Aorta (tissue), 5 donors: ENCODE measurements around the gene CAPN8. TPM values are rescaled to one million over a fixed set of nuclear protein-coding genes. Genes with fewer than 3 reads are reported as not detected.
"Not testable (repeated sequence)": the region's sequence is repeated elsewhere in the genome, so short reads cannot be mapped to it uniquely, and the experiment has no call there.

Experiments
- ATAC-seq: fragments of 200-7000 bp; cut with Tn5 transposase; one replicate; pipeline ENCODE4 v1.9.1; 2022; ENCODE audit warnings: moderate library complexity; ENCODE audit not compliant: low FRiP score
- DNase-seq, 2 donors: peaks; one replicate each; pipeline ENCODE4 v3.0.0-alpha.2; 2020
- H3K27ac ChIP-seq, 2 donors: one replicate each; pipeline ENCODE4 v1.5.1; 2013; ENCODE audit warnings: low read length in 2 of 2, mild to moderate bottlenecking in 2 of 2, moderate library complexity in 2 of 2, control low read depth in 1 of 2, inconsistent platforms in 1 of 2, low read depth in 1 of 2
- H3K27me3 ChIP-seq, 2 donors: one replicate each; pipeline ENCODE4 v1.6.1; 2013; ENCODE audit warnings: control low read depth in 1 of 2, low read length in 1 of 2, mild to moderate bottlenecking in 1 of 2, moderate library complexity in 1 of 2; ENCODE audit not compliant: insufficient read depth in 2 of 2, control insufficient read depth in 1 of 2
- H3K36me3 ChIP-seq, 2 donors: one replicate each; pipeline ENCODE4 v1.6.1; 2013; ENCODE audit warnings: control low read depth in 1 of 2, low read length in 1 of 2, mild to moderate bottlenecking in 1 of 2; ENCODE audit not compliant: insufficient read depth in 2 of 2, control insufficient read depth in 1 of 2
- H3K4me1 ChIP-seq, 2 donors: one replicate each; pipeline ENCODE4 v1.6.1; 2013; ENCODE audit warnings: low read length in 2 of 2, control low read depth in 1 of 2, mild to moderate bottlenecking in 1 of 2, moderate library complexity in 1 of 2; ENCODE audit not compliant: insufficient read depth in 2 of 2, control insufficient read depth in 1 of 2
- H3K4me3 ChIP-seq, 2 donors: one replicate each; pipeline ENCODE4 v1.5.1; 2013; ENCODE audit warnings: low read length in 2 of 2, control low read depth in 1 of 2, mild to moderate bottlenecking in 1 of 2
- H3K9me3 ChIP-seq: one replicate; pipeline ENCODE4 v1.6.1; 2013; ENCODE audit warnings: mild to moderate bottlenecking, low read length; ENCODE audit not compliant: control insufficient read depth
- WGBS, 2 donors: extraction: QIAGEN DNeasy Blood & Tissue Kit; methylation state at CpG; one replicate each; pipeline ENCODE4 v1.1.7; 2013; 5-methylcytosine and 5-hydroxymethylcytosine counted together
- intact Hi-C, 2 donors: fragments of 100-400 bp; cut with DNase I; formaldehyde crosslinking; loops; one replicate each; pipeline versions ENCODE4 v1.14.2 to v1.15.0; 2022
- polyA plus RNA-seq, 2 donors: library from polyadenylated mRNA; stranded (reverse); fragments of 200-250 nt; gene quantifications; one replicate each; pipeline ENCODE4 v1.2.3, GENCODE V29; 2013
- total RNA-seq, 2 donors: library from RNA; stranded (reverse); fragmentation: NEBNext Ultra II Directional; extraction: Animal tissue kit (Norgen Biotek cat#: 25700); gene quantifications; one replicate each; pipeline ENCODE4 v1.2.1, GENCODE V29; 2021
- donor health status: healthy with polysubstance abuse.
- donor health status: Bipolar disorder and iron deficiency.
- donor health status: DM: no; HTN: no; CAD: no.
- donor health status: DM: no; HTN: no; CAD: no.
- donor health status: DM: yes; HTN: yes; CAD: no.

The CAPN8 gene
- total and polyA plus RNA-seq, 4 donors = 0.33 to 2.9 (median 0.45) TPM; not detected in 1

DNA sequence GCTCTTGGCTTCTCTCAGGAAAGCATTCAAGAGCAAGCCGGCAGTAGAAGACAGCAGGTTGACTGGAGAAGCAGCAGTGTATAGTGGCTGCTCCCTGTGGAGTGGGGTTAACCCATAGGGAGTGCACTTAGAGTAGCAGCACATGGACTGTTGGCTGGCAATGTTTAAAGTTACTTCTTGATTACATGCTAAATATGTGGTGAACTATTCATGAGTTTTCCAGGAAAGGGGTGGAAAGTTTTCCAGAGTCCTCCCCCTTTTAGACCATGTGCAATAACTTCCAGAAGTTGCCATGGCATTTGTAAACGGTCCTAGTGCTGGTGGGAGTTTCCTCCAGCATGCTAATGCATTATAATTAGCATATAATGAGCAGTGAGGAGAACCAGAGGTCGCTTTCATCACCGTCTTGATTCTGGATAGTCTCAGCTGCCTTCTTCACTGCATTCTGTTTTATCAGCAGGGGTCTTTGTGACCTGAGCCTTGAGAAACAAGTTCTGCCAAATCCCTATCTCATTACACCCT is 140.5 kb downstream of the CAPN8 start:
- intact Hi-C loops = no loop called here
- H3K4me1 ChIP-seq = no peaks in the 10 kb centered on the region
- ATAC-seq = no peak
- no peaks in the 10 kb centered on the region for H3K36me3 ChIP-seq
- H3K27ac ChIP-seq = no peak overlapping the region
- peaks cover 3% of the 10 kb centered on the region for H3K9me3 ChIP-seq
- DNase-seq = no peak
- WGBS, 2 donors = 68 to 79% methylated on average over 4 of the region's 4 CpGs
- no peak overlapping the region for H3K4me3 ChIP-seq
- H3K27me3 ChIP-seq = no peaks in the 10 kb centered on the region

DNA sequence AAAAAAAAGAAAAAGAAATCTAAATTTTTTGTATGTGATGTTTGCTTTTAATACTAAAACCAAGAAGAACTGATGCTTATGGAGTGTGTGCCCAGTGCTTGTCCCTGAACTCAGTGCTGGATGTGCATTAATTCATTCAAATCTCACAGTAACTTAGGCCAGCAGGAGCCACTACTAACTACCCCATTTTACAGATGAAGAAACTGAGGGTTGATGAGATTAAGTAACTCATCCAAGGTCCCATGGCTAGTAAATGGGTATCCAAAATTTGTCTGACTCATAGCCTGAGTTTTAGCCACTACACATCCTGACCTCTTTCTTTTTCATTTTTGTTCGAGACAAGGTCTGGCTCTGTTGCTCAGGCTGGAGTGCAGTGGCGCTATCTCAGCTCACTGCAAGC is 144.4 kb downstream of the CAPN8 start:
- no peaks in the 10 kb centered on the region for H3K36me3 ChIP-seq
- H3K4me3 ChIP-seq = no peak overlapping the region
- ATAC-seq = no peak
- WGBS, 2 donors = 93 to 95% methylated on average over 2 of the region's 2 CpGs
- H3K27me3 ChIP-seq = no peaks in the 10 kb centered on the region
- H3K4me1 ChIP-seq = no peaks in the 10 kb centered on the region
- no peak overlapping the region for H3K27ac ChIP-seq
- no peaks in the 10 kb centered on the region for H3K9me3 ChIP-seq
- intact Hi-C loops = no loop called here
- no peak for DNase-seq

DNA sequence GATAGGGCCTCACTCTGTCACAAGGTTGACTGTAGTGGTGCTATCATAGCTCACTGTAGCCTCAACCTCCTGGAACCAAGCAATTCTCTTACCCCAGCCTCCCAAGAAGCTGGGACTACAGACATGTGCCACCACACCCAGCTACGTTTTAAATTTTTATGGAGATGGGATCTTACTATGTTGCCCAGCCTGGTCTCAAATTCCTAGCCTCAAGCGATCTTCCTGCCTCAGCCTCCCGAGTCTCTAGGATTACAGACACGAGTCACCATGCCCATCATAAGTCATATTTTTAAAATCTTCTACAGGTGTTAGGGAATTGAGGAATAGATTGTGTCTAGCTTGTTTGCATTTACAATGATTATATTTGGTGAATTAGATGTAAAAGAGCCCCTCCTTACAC is 145.3 kb downstream of the CAPN8 start:
- 87 to 89% methylated on average over 4 of the region's 4 CpGs for WGBS, 2 donors
- no peaks in the 10 kb centered on the region for H3K36me3 ChIP-seq
- no peak overlapping the region for H3K4me3 ChIP-seq
- no peaks in the 10 kb centered on the region for H3K4me1 ChIP-seq
- no peaks in the 10 kb centered on the region for H3K27me3 ChIP-seq
- ATAC-seq = no peak
- DNase-seq = no peak
- intact Hi-C loops = no loop called here
- H3K9me3 ChIP-seq = no peaks in the 10 kb centered on the region
- no peak overlapping the region for H3K27ac ChIP-seq

DNA sequence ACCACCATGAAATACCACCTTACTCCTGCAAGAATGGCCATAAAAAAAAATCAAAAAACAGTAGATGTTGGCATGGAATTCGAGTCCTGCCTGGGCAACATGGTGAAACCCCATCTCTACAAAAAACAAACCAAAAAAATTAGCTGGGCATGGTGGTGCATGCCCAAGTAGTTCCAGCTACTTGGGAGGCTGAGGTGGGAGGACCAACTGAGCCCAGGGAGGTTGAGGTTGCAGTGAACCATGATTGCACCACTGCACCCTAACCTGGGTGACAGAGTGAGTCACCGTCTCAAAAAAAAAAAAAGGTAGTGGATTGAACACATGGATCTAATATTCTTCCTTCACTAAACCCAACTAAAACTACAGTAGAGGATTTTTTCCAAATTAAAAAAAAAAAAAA is 146.4 kb downstream of the CAPN8 start:
- H3K27me3 ChIP-seq = no peaks in the 10 kb centered on the region
- intact Hi-C loops = no loop called here
- H3K27ac ChIP-seq = no peak overlapping the region
- ATAC-seq (no peak), DNase-seq (no peak)
- no peaks in the 10 kb centered on the region for H3K9me3 ChIP-seq
- no peaks in the 10 kb centered on the region for H3K36me3 ChIP-seq
- no peaks in the 10 kb centered on the region for H3K4me1 ChIP-seq
- 87 to 95% methylated on average over 2 of the region's 2 CpGs for WGBS, 2 donors
- no peak overlapping the region for H3K4me3 ChIP-seq

GRCh38 chr1:223518553-223518952 is 146.9 kb downstream of the CAPN8 start:
- H3K27me3 ChIP-seq, DNase-seq, ATAC-seq, intact Hi-C loops, H3K9me3 ChIP-seq, H3K4me3 ChIP-seq, H3K27ac ChIP-seq, H3K4me1 ChIP-seq, H3K36me3 ChIP-seq: not testable (repeated sequence)
- WGBS, 2 donors = 57 to 60% methylated on average over 1 of the region's 1 CpG

DNA sequence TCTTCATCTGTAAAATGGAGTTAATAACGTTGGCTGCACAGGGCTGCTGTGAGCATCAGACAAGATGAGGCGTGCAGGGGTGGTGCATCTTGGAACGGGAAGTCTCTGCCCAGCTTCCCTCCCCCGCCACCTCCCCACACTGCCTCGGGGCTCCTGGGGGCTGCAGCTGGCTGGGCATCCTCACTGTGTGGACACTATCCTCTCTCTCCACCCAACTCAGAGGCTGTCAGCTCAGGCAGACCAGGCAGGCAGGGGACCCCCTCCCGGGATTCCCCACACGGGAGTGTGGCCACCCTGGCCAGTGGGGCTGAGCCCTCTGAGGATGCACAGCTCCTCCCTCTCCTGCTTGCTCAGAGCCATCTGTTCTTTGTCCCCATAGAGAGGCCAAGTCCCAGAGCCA is 149.6 kb downstream of the CAPN8 start:
- intact Hi-C loops = no loop called here
- Histone ChIP-seq H3K27me3 (no peaks in the 10 kb centered on the region), H3K9me3 (no peaks in the 10 kb centered on the region), H3K4me1 (no peaks in the 10 kb centered on the region), H3K4me3 (no peak overlapping the region), H3K27ac (no peak overlapping the region), H3K36me3 (no peaks in the 10 kb centered on the region)
- 54 to 60% methylated on average over 7 of the region's 7 CpGs for WGBS, 2 donors
- no peak for ATAC-seq
- no peak for DNase-seq

GRCh38 chr1:223515421-223515820 is 150.1 kb downstream of the CAPN8 start:
- 73 to 77% methylated on average over 5 of the region's 5 CpGs for WGBS, 2 donors
- intact Hi-C loops = no loop called here
- H3K9me3 ChIP-seq = no peaks in the 10 kb centered on the region
- H3K36me3 ChIP-seq = no peaks in the 10 kb centered on the region
- H3K27me3 ChIP-seq = no peaks in the 10 kb centered on the region
- DNase-seq (no peak), ATAC-seq (no peak)
- no peaks in the 10 kb centered on the region for H3K4me1 ChIP-seq
- no peak overlapping the region for H3K4me3 ChIP-seq
- H3K27ac ChIP-seq = no peak overlapping the region

DNA sequence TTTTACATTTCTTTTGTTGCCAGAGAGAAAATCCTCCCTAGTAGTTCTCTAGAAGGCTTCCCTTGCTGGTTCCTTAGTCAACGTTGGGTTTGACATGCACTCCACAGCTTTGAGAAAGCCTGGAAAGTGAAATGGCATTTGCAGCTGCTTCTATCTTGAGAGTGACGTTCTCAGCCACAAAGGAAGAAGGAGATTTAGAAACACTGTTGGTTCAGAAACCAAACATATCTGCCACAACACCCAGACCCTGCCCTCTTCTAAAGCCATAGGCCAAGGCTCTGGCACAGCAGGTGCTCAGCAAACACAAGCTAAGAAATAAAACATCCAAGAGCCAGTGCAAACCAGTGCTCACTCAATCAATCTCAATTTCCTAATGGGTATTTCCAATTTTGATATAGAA is 150.9 kb downstream of the CAPN8 start:
- intact Hi-C loops = no loop called here
- Histone ChIP-seq H3K4me1 (no peaks in the 10 kb centered on the region), H3K36me3 (no peaks in the 10 kb centered on the region), H3K27ac (no peak overlapping the region), H3K9me3 (no peaks in the 10 kb centered on the region), H3K4me3 (no peak overlapping the region), H3K27me3 (no peaks in the 10 kb centered on the region)
- DNase-seq (no peak), ATAC-seq (no peak)
- WGBS, 2 donors = 47% methylated on average over 2 of the region's 2 CpGs

- Histone ChIP-seq H3K4me1 (no peaks in the 10 kb centered on the region), H3K27me3 (no peaks in the 10 kb centered on the region), H3K27ac (no peak overlapping the region), H3K36me3 (no peaks in the 10 kb centered on the region), H3K4me3 (no peak overlapping the region), H3K9me3 (no peaks in the 10 kb centered on the region)
- intact Hi-C loops = no loop called here
- ATAC-seq = no peak
- 42 to 50% methylated on average over 4 of the region's 4 CpGs for whole genome bisulfite sequencing, 2 donors
- DNase-seq = no peak
These were observed 152.2 kb downstream of the CAPN8 start for GRCh38 chr1:223513309-223513708.
